Adrenal gland (tissue), 12 donors: ENCODE results near the gene UGT2A1. TPM values are rescaled to one million over a fixed set of nuclear protein-coding genes. Genes with fewer than 3 reads are reported as not detected.

Source experiments
- DNase-seq, 7 donors: peaks; one replicate each; pipeline ENCODE4 v3.0.0-alpha.2; 2019 to 2020
- H3K27ac ChIP-seq, 5 donors: fragments of 200-600 bp; sonication (generic) in 4 of 5; 1 replicate in 3 of 5; 2 replicates in 2 of 5; pipeline versions ENCODE4 v1.5.1 to v1.8.0; 2016 to 2020; ENCODE audit warnings: mild to moderate bottlenecking in 1 of 5
- H3K27me3 ChIP-seq: fragments of 200-600 bp; 2 replicates; pipeline ENCODE4 v1.8.0; 2021
- H3K36me3 ChIP-seq, 2 donors: fragments of 200-600 bp; replicated peaks in 1 of 2; 1 replicate in 1 of 2; 2 replicates in 1 of 2; pipeline versions ENCODE4 v1.5.1 to v1.8.0; 2018 to 2022
- H3K4me1 ChIP-seq, 2 donors: fragments of 200-600 bp; replicated peaks in 1 of 2; 1 replicate in 1 of 2; 2 replicates in 1 of 2; pipeline versions ENCODE4 v1.5.1 to v1.8.0; 2018 to 2021
- H3K4me3 ChIP-seq, 4 donors: fragments of 200-600 bp; sonication (generic) in 3 of 4; one replicate each; pipeline ENCODE4 v1.5.1; 2016 to 2018
- H3K9me3 ChIP-seq, 3 donors: fragments of 200-600 bp; sonication (generic) in 1 of 3; replicated peaks in 1 of 3; 1 replicate in 2 of 3; 2 replicates in 1 of 3; pipeline versions ENCODE4 v1.5.1 to v1.8.0; 2016 to 2021
- CTCF ChIP-seq, 6 experiments: fragments of 450-650 bp in 4 of 6; fragments of 200-600 bp in 2 of 6; sonication (generic) in 1 of 6; IDR thresholded peaks; 1 replicate in 5 of 6; 2 replicates in 1 of 6; pipeline versions ENCODE4 v1.5.1 to v1.8.0; 2016 to 2021; ENCODE audit warnings: antibody characterized with exemption in 6 of 6, mild to moderate bottlenecking in 2 of 6, moderate library complexity in 1 of 6
- POLR2A ChIP-seq, 2 donors: fragments of 450-650 bp; IDR thresholded peaks; one replicate each; pipeline ENCODE4 v1.6.1; 2017; ENCODE audit warnings: antibody characterized with exemption in 2 of 2, mild to moderate bottlenecking in 2 of 2, moderate library complexity in 1 of 2
- WGBS, 4 donors: extraction: QIAGEN DNeasy Blood & Tissue Kit in 2 of 4; methylation state at CpG; one replicate each; pipeline versions ENCODE4 v1.1.5 to v1.1.7; 2013 to 2017; 5-methylcytosine and 5-hydroxymethylcytosine counted together
- intact Hi-C, 2 donors: fragments of 100-400 bp; cut with DNase I; formaldehyde crosslinking; loops; one replicate each; pipeline versions ENCODE4 v1.14.1 to v1.15.0; 2022 to 2023
- polyA plus RNA-seq, 3 donors: library from polyadenylated mRNA; stranded (reverse); fragments of 200-250 nt in 2 of 3; fragments of 350-450 nt in 1 of 3; fragmentation: Illumina TruSeq in 1 of 3; extraction: RNeasy Lipid Tissue Mini Kit (QIAGEN cat#74804) in 1 of 3; gene quantifications; one replicate each; pipeline ENCODE4 v1.2.3, GENCODE V29; 2013 to 2014
- total RNA-seq, 9 donors: library from RNA; depleted of rRNA in 4 of 9; stranded (reverse); fragments of >200 nt in 4 of 9; fragments of 120-200 nt in 1 of 9; fragmentation: NEBNext Ultra II Directional in 1 of 9; extraction: Animal tissue kit (Norgen Biotek cat#: 25700) in 1 of 9; gene quantifications; one replicate each; pipeline versions ENCODE4 v1.1.0 to v1.2.4, GENCODE V29; 2013 to 2023
- donor health status: healthy with polysubstance abuse.
- donor health status: Bipolar disorder and iron deficiency.
- donor health status: DM: yes; HTN: yes; CAD: no.
- donor health status: DM: no; HTN: no; CAD: no.
- donor health status: DM: no; HTN: no; CAD: no.
- donor health status: DM: yes; HTN: yes; CAD: no.

UGT2A1 gene
- total and polyA plus RNA-seq, 12 donors, result 0.11 TPM; not detected in 11

DNA sequence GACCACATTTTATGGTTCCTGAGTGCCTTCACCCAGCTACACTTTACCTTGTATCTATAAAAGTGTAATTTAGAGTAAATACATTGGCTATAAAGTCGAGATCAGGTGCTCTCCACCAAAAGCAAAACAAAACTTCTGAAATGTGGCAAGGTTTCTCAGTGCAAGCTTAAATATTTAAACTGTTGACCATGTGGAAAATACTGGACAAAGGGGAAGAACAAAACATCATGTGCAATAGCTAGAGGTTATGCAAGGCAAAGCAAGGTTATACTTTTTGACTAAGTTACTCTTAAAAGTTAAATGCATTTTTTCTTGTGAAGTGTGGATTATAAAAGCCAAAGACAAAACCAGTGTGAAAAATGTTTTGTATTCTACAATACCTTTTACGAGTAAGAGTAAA lies 69.5 kb downstream of the UGT2A1 start:
- no peaks in the 10 kb centered on the region for H3K9me3 ChIP-seq
- 60 to 71% (median 64%) methylated on average over 2 of the region's 2 CpGs for WGBS, 4 donors
- intact Hi-C loops, result no loop called here
- no peak overlapping the region for H3K27ac ChIP-seq
- no peaks in the 10 kb centered on the region for H3K4me1 ChIP-seq
- no peak for DNase-seq
- no peak for TF ChIP-seq POLR2A (IDR thresholded peaks at IDR 0.05)
- no peak for TF ChIP-seq CTCF (IDR thresholded peaks at IDR 0.05)
- H3K27me3 ChIP-seq, result no peaks in the 10 kb centered on the region
- no peak overlapping the region for H3K4me3 ChIP-seq
- no peaks in the 10 kb centered on the region for H3K36me3 ChIP-seq

DNA sequence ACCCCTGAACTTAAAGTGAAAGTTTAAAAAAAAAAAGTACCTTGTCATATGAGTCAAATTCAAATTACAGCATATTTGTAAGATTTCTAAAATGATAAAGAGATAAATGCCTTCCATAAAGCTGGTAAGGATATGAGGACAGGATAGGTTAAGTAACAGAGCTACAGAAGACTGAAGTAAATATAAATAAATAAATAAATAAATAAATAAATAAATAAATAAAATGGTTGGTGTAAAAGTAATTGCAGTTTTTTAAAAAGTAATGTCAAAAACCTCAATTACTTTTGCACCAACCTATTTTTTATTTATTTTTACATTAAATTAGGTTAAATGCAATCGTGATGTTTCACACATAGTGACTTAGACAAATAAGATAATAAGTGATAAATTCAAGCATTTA lies 75.8 kb downstream of the UGT2A1 start:
- TF ChIP-seq POLR2A (IDR thresholded peaks at IDR 0.05) (no peak), CTCF (IDR thresholded peaks at IDR 0.05) (no peak)
- H3K4me1 ChIP-seq, result no peaks in the 10 kb centered on the region
- intact Hi-C loops, result no loop called here
- no peaks in the 10 kb centered on the region for H3K36me3 ChIP-seq
- H3K4me3 ChIP-seq, result no peak overlapping the region
- no peaks in the 10 kb centered on the region for H3K9me3 ChIP-seq
- no peaks in the 10 kb centered on the region for H3K27me3 ChIP-seq
- H3K27ac ChIP-seq, result no peak overlapping the region
- 68 to 93% (median 82%) methylated on average over 1 of the region's 1 CpG for WGBS, 4 donors
- no peak for DNase-seq

DNA sequence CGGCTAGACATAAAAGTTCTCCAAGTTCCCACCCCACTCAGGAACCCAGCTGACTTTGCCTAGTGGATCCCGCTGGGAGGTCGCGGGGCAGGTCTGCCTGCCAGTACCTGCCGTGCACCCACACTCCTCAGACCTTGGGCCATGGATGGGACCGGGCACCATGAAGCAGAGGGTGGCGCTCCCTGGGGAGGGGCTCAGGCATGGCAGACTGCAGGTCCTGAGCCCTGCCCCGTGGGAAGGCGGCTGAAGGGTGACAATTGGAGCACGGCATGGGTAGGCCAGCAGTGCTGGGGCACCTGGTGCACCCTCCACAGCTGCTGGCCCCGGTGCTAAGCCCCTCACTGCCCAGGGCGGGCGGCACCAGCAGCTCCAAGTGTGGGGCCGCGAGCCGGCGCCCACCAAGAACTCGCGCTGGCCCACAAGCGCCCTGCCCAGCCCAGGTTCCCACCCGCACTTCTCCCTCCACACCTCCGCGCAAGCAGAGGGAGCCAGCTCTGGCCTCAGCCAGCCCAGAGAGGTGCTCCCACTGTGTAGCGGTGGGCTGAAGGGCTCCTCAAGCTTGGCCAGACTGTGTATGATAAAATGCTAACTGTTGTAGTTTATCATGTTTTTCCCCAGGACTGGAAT lies 76.7 kb downstream of the UGT2A1 start:
- Histone ChIP-seq H3K9me3 (no peaks in the 10 kb centered on the region), H3K36me3 (no peaks in the 10 kb centered on the region), H3K4me3 (no peak overlapping the region), H3K27ac (no peak overlapping the region), H3K27me3 (no peaks in the 10 kb centered on the region), H3K4me1 (no peaks in the 10 kb centered on the region)
- intact Hi-C loops, result no loop called here
- no peak for DNase-seq
- no peak for TF ChIP-seq POLR2A (IDR thresholded peaks at IDR 0.05)
- TF ChIP-seq CTCF (IDR thresholded peaks at IDR 0.05), result no peak
- 86 to 98% (median 96%) methylated on average over 5 to 24 of the region's 24 CpGs for WGBS, 4 donors

GRCh38 chr4:69568787-69569186 lies 84.3 kb downstream of the UGT2A1 start:
- WGBS, 4 donors, result 39 to 60% (median 46%) methylated on average over 1 of the region's 1 CpG
- intact Hi-C loops, result no loop called here
- H3K4me1 ChIP-seq, result no peaks in the 10 kb centered on the region
- no peaks in the 10 kb centered on the region for H3K9me3 ChIP-seq
- no peak for DNase-seq
- H3K4me3 ChIP-seq, result no peak overlapping the region
- TF ChIP-seq CTCF (IDR thresholded peaks at IDR 0.05) (no peak), POLR2A (IDR thresholded peaks at IDR 0.05) (no peak)
- H3K36me3 ChIP-seq, result no peaks in the 10 kb centered on the region
- H3K27ac ChIP-seq, result no peak overlapping the region
- H3K27me3 ChIP-seq, result no peaks in the 10 kb centered on the region
